ENCODE results near the gene RBFOX2.

DNA sequence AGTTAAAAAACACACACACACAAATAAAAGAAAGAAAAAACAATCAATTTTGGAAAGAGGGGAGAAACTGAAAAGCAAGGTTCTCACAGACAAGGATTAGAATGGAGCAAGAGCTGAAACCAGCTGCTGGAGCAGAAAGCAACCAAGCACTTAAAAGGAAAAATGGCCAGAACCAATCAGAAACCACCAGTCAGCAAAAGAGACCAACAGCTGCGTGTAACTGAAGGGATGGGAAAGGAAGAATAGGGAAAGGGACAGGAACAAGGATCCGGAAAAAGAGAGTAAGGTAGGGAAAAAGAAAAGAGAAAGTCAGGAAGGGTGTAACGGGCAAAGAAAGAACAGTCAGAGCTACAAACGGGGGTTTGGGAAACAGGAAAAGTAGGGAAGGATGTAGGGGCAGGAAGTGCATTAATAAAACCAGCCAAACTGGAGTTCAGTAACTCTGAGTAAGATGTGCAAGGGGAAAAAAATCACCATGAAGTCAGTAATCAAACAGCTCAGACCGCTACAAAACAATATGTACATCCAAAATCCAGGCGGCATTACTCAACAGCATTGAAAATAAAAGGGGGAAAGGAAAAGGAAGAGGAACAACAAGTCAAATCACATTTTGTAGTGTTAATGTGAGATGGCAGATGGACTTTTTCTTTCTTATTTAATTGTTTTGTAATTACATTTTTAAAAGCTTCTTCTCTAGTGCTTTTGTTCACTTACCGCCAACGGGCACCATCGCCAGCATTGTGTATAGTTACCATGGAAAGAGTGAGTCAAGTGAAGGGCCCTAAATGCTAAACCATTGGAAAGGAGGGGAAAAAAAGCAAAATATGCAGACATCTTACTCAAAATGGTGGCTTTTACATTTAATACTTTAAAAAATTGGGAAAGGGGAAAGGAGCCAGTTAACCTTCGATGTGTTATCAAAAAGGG lies 261.7 kb downstream of the RBFOX2 start:
- TF ChIP-seq ZNF792 (CRISPR knock-in tag; IDR thresholded peaks at IDR 0.05), result no peak
- no peak for TF ChIP-seq RNF2 (conservative IDR thresholded peaks at IDR 0.05; ENCODE audit: low read depth)
- no peak for TF ChIP-seq GPN1 (CRISPR knock-in tag; IDR thresholded peaks at IDR 0.05; ENCODE audit: borderline replicate concordance)
